Fibroblast of peridontal ligament (primary cell): Measurements from ENCODE around the gene SPI1.
"Not testable (repeated sequence)": the region's sequence is repeated elsewhere in the genome, so short reads cannot be mapped to it uniquely, and the experiment has no call there.

Experiments used
- DNase-seq: peaks from one replicate; pipeline ENCODE4 v3.0.0-alpha.2; 2010; ENCODE audit errors: extremely low read depth

SPI1 gene

DNA sequence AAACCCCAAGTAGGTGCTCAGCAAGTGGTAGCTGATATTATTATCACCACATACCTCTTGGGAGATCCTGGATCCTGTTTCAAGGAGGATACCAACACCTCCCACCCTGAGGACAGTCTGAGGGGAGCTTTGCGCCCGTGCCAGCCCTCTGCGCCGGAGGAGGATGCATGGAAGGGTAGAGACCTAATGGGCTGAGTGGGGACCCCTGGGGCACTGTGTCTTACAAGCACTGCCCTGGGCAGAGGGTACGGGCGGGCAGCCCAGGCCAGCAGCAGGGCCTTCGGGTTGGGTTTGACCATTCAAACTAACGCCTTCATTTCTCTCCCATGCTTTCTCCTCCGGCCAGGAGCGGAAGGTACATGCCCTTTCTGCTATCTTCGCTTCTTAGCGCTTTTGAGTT lies 52.1 kb downstream of the SPI1 start:
- DNase-seq, result no peak

DNA sequence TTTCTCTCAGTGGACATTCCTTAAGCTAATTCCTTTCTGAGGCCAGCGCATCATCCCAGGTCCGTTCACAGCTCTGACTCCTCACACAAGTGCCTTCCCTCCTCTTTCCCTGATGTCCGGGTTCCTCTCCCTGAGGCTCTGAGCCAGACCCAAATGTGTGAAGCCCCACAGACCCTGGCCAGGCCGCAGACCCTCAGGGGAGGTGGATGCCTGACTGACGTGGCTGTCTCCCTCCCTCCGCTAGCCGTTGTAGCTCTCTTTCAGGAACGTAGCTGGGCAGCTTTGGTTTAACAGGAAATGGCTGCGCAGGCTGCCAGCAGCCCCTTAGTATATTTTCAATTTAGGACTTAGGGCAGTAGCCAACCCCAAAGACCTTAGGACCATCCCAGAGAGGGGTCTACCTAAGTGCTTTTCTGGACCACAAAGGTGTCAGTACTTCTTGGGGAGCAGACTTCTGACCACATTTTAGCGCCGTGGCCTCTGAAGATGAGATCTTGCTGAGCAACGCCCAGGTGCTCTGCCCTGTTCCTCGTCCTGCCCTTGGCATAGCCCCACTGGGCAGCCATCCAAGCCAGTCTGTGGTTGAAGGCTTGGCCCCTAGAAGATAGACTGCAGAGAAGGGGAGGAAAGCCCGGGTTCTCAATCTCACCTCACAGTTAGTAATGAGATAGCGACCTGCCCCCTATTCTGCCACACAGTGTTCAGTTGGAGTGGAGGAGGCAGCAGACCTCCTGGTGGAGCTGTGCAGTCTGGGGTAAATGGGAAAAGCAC lies 52.9 kb downstream of the SPI1 start:
- DNase-seq, result no peak

DNA sequence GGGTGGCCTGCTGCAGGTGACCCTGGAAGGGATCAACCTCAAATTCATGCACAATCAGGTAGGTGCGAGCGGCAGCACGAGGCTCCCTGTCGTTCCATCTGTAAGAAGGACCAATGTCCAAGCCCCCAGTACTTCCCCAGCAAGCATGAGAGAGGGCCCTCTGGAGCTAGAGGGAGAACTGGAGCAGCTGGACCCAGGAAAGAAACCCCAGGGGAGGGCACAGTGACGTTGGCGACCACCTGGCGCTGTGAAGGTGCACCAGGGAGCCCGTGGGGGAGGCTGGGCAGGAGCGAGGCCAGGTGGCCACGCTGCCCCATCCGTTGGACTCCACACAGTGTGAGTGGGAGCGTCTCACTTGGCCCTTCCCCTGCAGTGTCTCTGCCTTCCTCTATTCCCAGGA lies 53.8 kb downstream of the SPI1 start:
- DNase-seq, result no peak

DNA sequence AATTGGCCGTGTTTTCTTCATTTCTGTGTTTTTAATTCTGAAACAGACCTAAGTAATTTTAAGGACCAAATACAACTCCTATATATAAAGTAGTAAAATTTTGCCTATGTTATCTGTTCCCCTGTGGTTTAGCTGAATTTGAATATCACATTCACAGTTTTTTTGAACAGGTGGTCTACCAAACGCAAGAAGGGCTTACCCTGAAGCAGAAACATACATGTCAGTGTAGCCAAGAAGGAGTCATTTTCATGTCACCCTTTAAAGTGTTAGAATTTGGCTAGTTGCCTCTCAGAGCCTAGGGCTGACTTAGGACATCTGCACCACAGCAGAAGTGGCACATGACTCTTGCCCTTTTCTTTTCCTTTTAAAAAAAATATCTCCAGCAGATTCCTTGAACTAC lies 60.2 kb downstream of the SPI1 start:
- DNase-seq, result no peak

DNA sequence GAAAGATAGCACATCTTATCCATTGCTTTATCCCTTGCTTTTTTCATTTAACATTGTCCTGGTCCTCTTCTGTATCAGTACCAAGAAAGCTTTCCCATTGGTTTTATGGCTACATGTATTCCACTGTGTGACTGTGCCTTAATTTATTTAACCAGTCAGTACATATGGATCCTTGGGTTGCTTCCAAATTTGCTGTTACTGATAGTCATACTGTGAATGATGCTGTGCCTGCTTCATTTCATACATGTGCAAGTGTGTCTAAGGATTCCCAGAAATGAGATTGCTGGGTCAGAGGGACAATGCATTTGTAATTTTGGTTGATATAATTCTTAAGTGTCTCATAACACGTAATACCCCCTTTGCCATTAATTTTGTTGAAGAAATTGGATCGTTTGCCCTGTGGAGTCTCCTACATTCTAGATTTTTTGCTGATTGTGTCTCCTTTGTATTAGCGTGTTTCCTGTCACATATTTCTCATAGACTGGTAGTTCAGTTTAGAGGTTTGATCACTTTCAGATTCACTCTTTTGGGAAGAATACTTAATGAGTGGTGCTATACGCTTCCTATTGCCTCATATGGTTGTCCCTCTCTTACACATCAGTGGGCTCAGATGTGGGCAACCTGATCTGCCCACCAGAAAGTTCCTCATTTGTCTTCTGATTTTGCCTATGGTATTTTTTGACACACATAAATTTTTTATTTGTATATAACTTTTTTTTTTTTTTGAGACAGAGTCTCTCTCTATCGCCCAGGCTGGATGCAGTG lies 61.1 kb downstream of the SPI1 start:
- DNase-seq, result no peak

DNA sequence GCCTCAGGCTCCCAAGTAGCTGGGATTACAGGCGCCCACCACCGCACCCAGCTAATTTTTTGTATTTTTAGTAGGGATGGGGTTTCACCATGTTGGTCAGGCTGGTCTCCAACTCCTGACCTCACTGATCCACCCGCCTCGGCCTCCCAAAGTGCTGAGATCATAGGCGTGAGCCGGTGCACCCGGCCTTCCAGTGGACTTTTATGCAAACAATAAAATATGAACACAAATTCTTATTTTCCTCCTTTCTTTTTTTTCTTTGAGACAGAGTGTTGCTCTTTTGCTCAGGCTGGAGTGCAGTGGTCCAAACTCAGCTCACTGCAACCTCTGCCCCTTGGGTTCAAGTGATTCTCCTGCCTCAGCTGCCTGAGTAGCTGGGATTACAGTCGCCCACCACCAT lies 61.8 kb downstream of the SPI1 start:
- DNase-seq, result not testable (repeated sequence)

DNA sequence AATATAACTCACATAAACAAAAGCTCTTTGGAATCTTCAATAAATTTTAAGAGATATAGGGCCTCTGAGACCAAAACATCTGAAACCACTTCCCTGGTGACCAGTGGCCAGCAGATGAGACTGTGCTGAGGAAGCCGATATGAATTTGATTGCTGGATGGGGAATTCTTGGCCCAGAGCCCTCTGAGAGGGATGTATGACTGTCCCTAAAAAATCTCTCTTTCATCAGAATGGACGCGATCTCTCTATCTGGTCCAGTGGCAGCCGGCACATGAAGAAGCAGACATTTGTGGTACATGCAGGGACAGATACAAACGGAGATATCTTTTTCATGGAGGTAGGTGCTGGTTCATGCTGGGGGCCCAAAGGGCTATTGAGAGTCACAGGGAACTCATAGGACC lies 63.4 kb downstream of the SPI1 start:
- DNase-seq, result peak; percentile 6

DNA sequence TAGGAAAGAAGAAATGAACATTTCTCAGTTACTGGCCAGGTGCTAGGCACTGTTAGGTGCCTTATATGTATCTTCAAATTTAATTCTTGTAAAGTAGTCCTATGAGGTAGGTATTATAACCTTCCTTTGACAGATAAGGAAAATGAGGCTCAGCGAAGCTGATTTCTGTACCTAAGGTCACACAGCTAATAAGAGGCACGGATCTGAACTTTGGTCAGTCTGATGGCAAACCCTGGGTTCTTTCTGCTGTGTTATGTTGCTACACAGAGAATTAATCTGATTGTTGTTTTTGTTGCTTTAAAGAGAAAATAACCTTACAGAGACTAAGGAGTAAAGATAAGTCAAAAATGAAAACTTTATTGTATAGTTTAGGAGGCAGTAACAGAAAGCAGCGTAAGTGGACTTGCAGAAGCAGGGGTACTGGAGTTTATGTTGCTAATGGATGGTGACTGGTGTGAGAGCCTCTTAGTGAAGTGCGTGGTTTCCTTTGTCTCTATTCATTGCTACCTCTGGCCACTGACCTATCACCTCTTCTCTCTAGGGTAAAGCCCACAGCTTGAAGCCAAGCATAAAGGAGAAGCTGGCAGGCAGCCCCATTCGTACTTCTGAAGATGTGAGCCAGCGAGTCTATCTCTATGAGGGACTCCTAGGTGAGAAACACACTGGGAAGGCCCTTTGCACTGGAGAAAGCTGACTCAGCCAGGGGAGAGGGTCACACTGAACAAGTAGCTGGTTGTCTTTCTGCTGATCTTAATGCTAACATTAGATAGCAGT lies 70.1 kb downstream of the SPI1 start:
- DNase-seq, result no peak

DNA sequence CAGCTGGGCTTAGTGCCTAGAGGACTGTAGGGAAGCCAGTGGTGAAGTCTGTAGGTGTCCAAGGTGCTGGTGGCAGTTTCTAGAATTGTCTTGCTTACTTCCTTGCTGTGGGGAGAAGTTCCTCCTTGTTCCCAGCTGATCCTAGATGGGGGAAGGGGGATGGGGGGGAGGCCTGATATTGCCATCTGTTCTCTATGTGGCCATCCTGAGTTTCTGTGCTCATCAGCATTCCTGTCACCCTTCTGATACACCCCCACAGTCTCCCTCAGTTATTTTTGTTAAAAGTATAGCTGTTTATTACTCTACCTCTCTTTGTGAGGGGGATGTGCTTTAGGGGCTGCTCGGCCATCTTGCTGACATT lies 71.9 kb downstream of the SPI1 start:
- DNase-seq, result no peak

DNA sequence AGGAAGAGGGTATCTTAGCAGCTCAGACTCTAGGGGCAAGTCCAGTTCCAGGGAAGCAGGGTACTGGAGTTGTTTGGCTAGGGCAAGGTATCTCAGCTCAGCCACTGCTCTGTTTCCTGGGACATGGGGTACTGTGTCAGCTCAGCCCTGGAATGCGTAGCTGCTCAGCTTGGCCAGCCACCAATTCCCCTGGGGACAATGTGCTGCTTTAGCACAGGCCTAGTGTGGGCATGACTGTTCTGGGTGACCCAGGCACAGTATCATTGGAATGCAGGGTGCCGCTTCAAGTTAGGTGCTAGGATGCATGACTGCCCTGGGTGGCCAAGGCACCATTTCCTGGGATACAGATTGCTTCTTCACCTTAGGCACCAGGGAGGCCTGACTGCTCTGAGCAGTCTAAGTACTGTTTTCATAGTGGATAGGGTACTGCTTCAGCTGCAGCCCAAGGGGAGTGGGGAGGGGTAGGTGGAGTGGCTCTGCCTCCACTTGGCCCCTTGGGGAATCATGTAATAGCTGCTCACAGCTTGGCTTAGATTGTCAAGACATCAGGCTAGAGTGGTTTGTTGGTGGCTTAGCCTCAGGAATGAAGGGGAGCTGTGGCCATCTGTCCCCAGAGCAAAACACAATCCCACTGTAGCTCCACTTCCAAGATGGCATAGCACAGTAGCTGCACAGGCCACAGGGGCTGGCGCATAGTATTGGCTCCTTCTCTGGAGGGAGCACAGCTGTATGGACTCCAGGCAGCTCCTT lies 72.4 kb downstream of the SPI1 start:
- DNase-seq, result peak; percentile 2
